Caco-2 (cell line): Measurements from ENCODE around the gene TMEM273. TPM values are rescaled to one million over a fixed set of nuclear protein-coding genes. Genes with fewer than 3 reads are reported as not detected.
A peak's percentile ranks its signal among the peaks of the same experiment; 100 is the strongest.

Experiments
- BruUV-seq: library from RNA; stranded (reverse); fragments of 400-500 nt; replicated peaks from 2 replicates; lab custom pipeline; 2021; lab: Mats Ljungman, UMichigan
- CTCF ChIA-PET: fragments of 300-600 bp; sonication (Branson Sonifier 250); formaldehyde crosslinking; loops from one replicate; lab custom pipeline; 2022; ENCODE audit warnings: antibody characterized with exemption; lab: Charles Lee
- POLR2A ChIA-PET: fragments of 300-600 bp; sonication (Branson Sonifier 250); formaldehyde crosslinking; loops from one replicate; lab custom pipeline; 2022; ENCODE audit warnings: antibody characterized with exemption; lab: Charles Lee
- DNase-seq, 2 experiments: peaks; one replicate each; pipeline versions ENCODE4 v3.0.0 to v3.0.0-alpha.2; 2020 to 2022
- H3K27me3 ChIP-seq: replicated peaks from 2 replicates; pipeline ENCODE4 v1.6.0; 2011; ENCODE audit warnings: low read length; ENCODE audit not compliant: control insufficient read depth, insufficient read depth
- H3K36me3 ChIP-seq: 2 replicates; pipeline ENCODE4 v1.5.1; 2011; ENCODE audit warnings: low read length; ENCODE audit not compliant: control insufficient read depth, insufficient read depth
- H3K4me1 ChIP-seq: fragments of 250-450 bp; sonication (Bioruptor Pico); 2 replicates; pipeline ENCODE4 v1.5.1; 2020; ENCODE audit warnings: mild to moderate bottlenecking
- H3K4me3 ChIP-seq: 2 replicates; pipeline ENCODE4 v1.5.1; 2011; ENCODE audit warnings: low read depth, mild to moderate bottlenecking, control low read depth, low read length
- H3K9me3 ChIP-seq: fragments of 250-450 bp; sonication (Bioruptor Pico); 2 replicates; pipeline ENCODE4 v1.5.1; 2020; ENCODE audit warnings: mild to moderate bottlenecking, moderate library complexity
- H3K27ac Mint-ChIP-seq: one replicate; pipeline ENCODE4 v1.8.0; 2022; ENCODE audit warnings: mixed read lengths; ENCODE audit not compliant: unreplicated experiment
- H3K27me3 Mint-ChIP-seq: one replicate; pipeline ENCODE4 v1.8.0; 2022; ENCODE audit warnings: mixed read lengths; ENCODE audit not compliant: insufficient read depth, unreplicated experiment
- H3K36me3 Mint-ChIP-seq: one replicate; pipeline ENCODE4 v1.8.0; 2022; ENCODE audit warnings: mild to moderate bottlenecking, mixed read lengths; ENCODE audit not compliant: insufficient read depth, unreplicated experiment
- H3K4me1 Mint-ChIP-seq: one replicate; pipeline ENCODE4 v1.8.0; 2022; ENCODE audit warnings: low read depth, mixed read lengths; ENCODE audit not compliant: unreplicated experiment
- H3K4me3 Mint-ChIP-seq: one replicate; pipeline ENCODE4 v1.8.0; 2022; ENCODE audit warnings: mild to moderate bottlenecking, moderate library complexity, mixed read lengths; ENCODE audit not compliant: unreplicated experiment
- H3K9me3 Mint-ChIP-seq: one replicate; pipeline ENCODE4 v1.8.0; 2022; ENCODE audit warnings: mixed read lengths; ENCODE audit not compliant: unreplicated experiment
- intact Hi-C: fragments of 100-400 bp; cut with micrococcal nuclease; formaldehyde crosslinking; loops from one replicate; pipeline ENCODE4 v1.10.0; 2022; ENCODE audit not compliant: unreplicated experiment
- total RNA-seq: library from RNA; stranded (reverse); gene quantifications from 2 replicates; pipeline ENCODE4 v1.2.3, GENCODE V29; 2022
- TF ChIP-seq, protein P1 (sequence below), 2 experiments: fragments of 200-600 bp in 1 of 2; IDR thresholded peaks; 1 replicate in 1 of 2; 2 replicates in 1 of 2; pipeline versions ENCODE4 v1.5.1 to v1.8.0; 2011 to 2022; ENCODE audit warnings: antibody characterized with exemption in 1 of 2, control low read depth in 1 of 2, inconsistent platforms in 1 of 2, low read depth in 1 of 2, low read length in 1 of 2, mild to moderate bottlenecking in 1 of 2, moderate library complexity in 1 of 2; ENCODE audit not compliant: insufficient read depth in 1 of 2, severe bottlenecking in 1 of 2, unreplicated experiment in 1 of 2

Gene TMEM273
- total RNA-seq, 1 experiment from 2014 or later: not detected

DNA sequence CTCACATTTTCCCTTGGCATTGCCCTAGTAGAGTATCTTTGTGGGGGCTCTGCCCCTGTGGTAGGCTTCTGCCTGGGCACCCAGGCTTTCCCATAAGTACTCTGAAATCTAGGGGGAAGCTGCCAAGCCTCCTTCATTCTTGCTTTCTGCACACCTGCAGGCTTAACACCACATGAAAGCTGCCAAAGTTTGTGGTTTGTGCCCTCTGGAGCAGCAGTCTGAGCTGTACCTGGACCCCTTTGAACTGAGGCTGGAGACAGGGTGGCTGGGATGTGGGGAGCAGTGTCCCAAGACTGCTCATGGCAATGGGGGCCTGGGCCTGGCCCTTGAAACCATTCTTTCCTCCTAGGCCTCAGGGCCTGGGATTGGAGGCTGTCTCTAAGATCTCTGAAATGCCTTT, 35.0 kb upstream of the TMEM273 start:
- no peak for DNase-seq
- H3K4me1 Mint-ChIP-seq: no peaks in the 10 kb centered on the region
- no peaks in the 10 kb centered on the region for H3K36me3 ChIP-seq
- intact Hi-C loops: loop anchor here (10.0 kb wide), 1 partner anchor 292 kb away; no protein-coding TSS in a partner anchor
- POLR2A ChIA-PET: no interaction called here
- H3K27me3 Mint-ChIP-seq: peaks cover 24% of the 10 kb centered on the region
- no peaks in the 10 kb centered on the region for H3K9me3 ChIP-seq
- H3K4me3 Mint-ChIP-seq: no peak overlapping the region
- H3K9me3 Mint-ChIP-seq: no peaks in the 10 kb centered on the region
- TF ChIP-seq, protein P1, sequence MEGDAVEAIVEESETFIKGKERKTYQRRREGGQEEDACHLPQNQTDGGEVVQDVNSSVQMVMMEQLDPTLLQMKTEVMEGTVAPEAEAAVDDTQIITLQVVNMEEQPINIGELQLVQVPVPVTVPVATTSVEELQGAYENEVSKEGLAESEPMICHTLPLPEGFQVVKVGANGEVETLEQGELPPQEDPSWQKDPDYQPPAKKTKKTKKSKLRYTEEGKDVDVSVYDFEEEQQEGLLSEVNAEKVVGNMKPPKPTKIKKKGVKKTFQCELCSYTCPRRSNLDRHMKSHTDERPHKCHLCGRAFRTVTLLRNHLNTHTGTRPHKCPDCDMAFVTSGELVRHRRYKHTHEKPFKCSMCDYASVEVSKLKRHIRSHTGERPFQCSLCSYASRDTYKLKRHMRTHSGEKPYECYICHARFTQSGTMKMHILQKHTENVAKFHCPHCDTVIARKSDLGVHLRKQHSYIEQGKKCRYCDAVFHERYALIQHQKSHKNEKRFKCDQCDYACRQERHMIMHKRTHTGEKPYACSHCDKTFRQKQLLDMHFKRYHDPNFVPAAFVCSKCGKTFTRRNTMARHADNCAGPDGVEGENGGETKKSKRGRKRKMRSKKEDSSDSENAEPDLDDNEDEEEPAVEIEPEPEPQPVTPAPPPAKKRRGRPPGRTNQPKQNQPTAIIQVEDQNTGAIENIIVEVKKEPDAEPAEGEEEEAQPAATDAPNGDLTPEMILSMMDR (IDR thresholded peaks at IDR 0.05; ENCODE audit: insufficient read depth in 1 of 2, low read depth in 1 of 2, low read length in 1 of 2, severe bottlenecking in 1 of 2, unreplicated experiment in 1 of 2): no peak
- no TSS peak for BruUV-seq
- CTCF ChIA-PET: no interaction called here
- H3K4me1 ChIP-seq: no peaks in the 10 kb centered on the region
- no peaks in the 10 kb centered on the region for H3K36me3 Mint-ChIP-seq
- no peak overlapping the region for H3K4me3 ChIP-seq
- H3K27ac Mint-ChIP-seq: no peak overlapping the region
- 0 out of 2 replicates have a peak, but pooled peaks cover 2% of the 10 kb centered on the region for H3K27me3 ChIP-seq

DNA sequence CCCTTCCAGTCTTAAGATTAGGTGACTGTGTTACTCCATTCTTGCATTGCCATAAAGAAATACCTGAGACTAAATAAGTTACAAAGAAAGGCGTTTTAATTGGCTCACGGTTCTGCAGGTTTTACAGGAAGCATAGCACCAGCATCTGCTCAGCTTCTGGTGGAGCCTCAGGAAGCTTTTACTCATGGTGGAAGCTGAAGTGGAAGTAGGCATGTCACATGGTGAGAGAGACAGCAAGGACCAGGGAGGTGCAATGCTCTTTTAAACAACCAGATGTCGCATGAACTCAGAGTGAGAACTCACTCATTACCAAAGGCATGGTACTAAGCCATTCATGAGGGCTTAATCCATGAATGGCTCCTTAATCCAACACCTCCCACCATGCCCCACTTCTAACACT, 34.0 kb upstream of the TMEM273 start:
- TF ChIP-seq, protein P1 (IDR thresholded peaks at IDR 0.05; ENCODE audit: insufficient read depth in 1 of 2, low read depth in 1 of 2, low read length in 1 of 2, severe bottlenecking in 1 of 2, unreplicated experiment in 1 of 2): peak; percentile 14 to 27
- H3K36me3 ChIP-seq: no peaks in the 10 kb centered on the region
- Mint-ChIP-seq H3K4me1 (no peaks in the 10 kb centered on the region), H3K27me3 (peaks cover 29% of the 10 kb centered on the region), H3K9me3 (no peaks in the 10 kb centered on the region), H3K36me3 (no peaks in the 10 kb centered on the region), H3K27ac (no peak overlapping the region), H3K4me3 (no peak overlapping the region)
- ChIA-PET POLR2A (no interaction called here), CTCF (no interaction called here)
- intact Hi-C loops: loop anchor here (10.0 kb wide), 1 partner anchor 293 kb away; no protein-coding TSS in a partner anchor
- no peaks in the 10 kb centered on the region for H3K4me1 ChIP-seq
- H3K9me3 ChIP-seq: no peaks in the 10 kb centered on the region
- no peak overlapping the region for H3K4me3 ChIP-seq
- BruUV-seq: no TSS peak
- no peak for DNase-seq
- 0 out of 2 replicates have a peak, but pooled peaks cover 2% of the 10 kb centered on the region for H3K27me3 ChIP-seq

DNA sequence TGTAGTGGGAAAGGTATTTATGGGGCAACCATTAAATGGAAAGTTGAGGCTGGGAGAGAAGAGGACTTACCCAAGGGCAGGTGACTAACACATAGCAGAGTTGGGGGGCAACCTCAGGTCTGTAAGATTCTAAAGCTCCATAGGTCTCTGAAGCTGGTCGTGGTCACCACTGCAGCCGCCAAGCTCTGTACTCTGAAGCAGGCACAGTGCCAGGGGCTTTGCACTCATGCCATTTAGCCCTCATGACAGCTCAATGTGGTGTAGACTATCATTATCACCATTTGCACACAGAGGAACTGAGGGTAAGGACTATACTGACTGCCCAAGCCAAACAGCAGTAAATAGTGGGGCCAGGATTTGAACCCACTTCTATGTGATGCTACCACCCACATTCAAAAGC, 32.5 kb upstream of the TMEM273 start:
- ChIA-PET CTCF (no interaction called here), POLR2A (no interaction called here)
- H3K4me1 ChIP-seq: no peaks in the 10 kb centered on the region
- TF ChIP-seq, protein P1 (IDR thresholded peaks at IDR 0.05; ENCODE audit: insufficient read depth in 1 of 2, low read depth in 1 of 2, low read length in 1 of 2, severe bottlenecking in 1 of 2, unreplicated experiment in 1 of 2): no peak
- H3K9me3 ChIP-seq: no peaks in the 10 kb centered on the region
- Mint-ChIP-seq H3K4me1 (no peaks in the 10 kb centered on the region), H3K36me3 (no peaks in the 10 kb centered on the region), H3K9me3 (no peaks in the 10 kb centered on the region), H3K27me3 (peaks cover 18% of the 10 kb centered on the region), H3K4me3 (no peak overlapping the region), H3K27ac (no peak overlapping the region)
- no peak overlapping the region for H3K4me3 ChIP-seq
- intact Hi-C loops: loop anchor here (10.0 kb wide), 1 partner anchor 294 kb away; no protein-coding TSS in a partner anchor
- no peaks in the 10 kb centered on the region for H3K36me3 ChIP-seq
- no peaks in the 10 kb centered on the region for H3K27me3 ChIP-seq
- no TSS peak for BruUV-seq
- DNase-seq: no peak
